HG03060 (cell line): ENCODE results near the gene DCC.
"Not testable (repeated sequence)": the region's sequence is repeated elsewhere in the genome, so short reads cannot be mapped to it uniquely, and the experiment has no call there.

Experiments used
- ATAC-seq: cut with Tn5 transposase; IDR thresholded peaks from one replicate; pipeline ENCODE4 v1.9.1; 2021; ENCODE audit warnings: low read depth, moderate number of reproducible peaks; ENCODE audit not compliant: unreplicated experiment

Gene DCC

GRCh38 chr18:52348209-52348608 lies 8.2 kb downstream of the DCC start:
- no peak for ATAC-seq

- ATAC-seq = no peak
These were observed 9.5 kb downstream of the DCC start for GRCh38 chr18:52349498-52349897.

- ATAC-seq = no peak
These were observed 12.9 kb downstream of the DCC start for GRCh38 chr18:52352920-52353319.

- no peak for ATAC-seq
These were observed 13.6 kb downstream of the DCC start for GRCh38 chr18:52353589-52353988.

GRCh38 chr18:52363861-52364260 lies 23.9 kb downstream of the DCC start:
- no peak for ATAC-seq

GRCh38 chr18:52366851-52367250 lies 26.9 kb downstream of the DCC start:
- ATAC-seq = not testable (repeated sequence)

- no peak for ATAC-seq
These were observed 28.2 kb downstream of the DCC start for GRCh38 chr18:52367953-52368742.

GRCh38 chr18:52370841-52371240 lies 30.8 kb downstream of the DCC start:
- no peak for ATAC-seq

- no peak for ATAC-seq
These were observed 36.1 kb downstream of the DCC start for GRCh38 chr18:52376104-52376503.

GRCh38 chr18:52377094-52377493 lies 37.1 kb downstream of the DCC start:
- no peak for ATAC-seq

GRCh38 chr18:52386306-52386705 lies 46.3 kb downstream of the DCC start:
- no peak for ATAC-seq

- ATAC-seq = no peak
These were observed 47.2 kb downstream of the DCC start for GRCh38 chr18:52387175-52387574.

GRCh38 chr18:52391810-52392559 lies 52.0 kb downstream of the DCC start:
- peak; percentile 55 for ATAC-seq

GRCh38 chr18:52394602-52395001 lies 54.6 kb downstream of the DCC start:
- peak; percentile 29 for ATAC-seq

- peak; percentile 50 for ATAC-seq
These were observed 55.3 kb downstream of the DCC start for GRCh38 chr18:52395146-52395852.

- ATAC-seq = no peak
These were observed 61.2 kb downstream of the DCC start for GRCh38 chr18:52401236-52401635.

- ATAC-seq = no peak
These were observed 62.8 kb downstream of the DCC start for GRCh38 chr18:52402814-52403213.

- no peak for ATAC-seq
These were observed 63.5 kb downstream of the DCC start for GRCh38 chr18:52403291-52404021.

- no peak for ATAC-seq
These were observed 68.9 kb downstream of the DCC start for GRCh38 chr18:52408800-52409302.

- peak; percentile 98 for ATAC-seq
These were observed 69.7 kb downstream of the DCC start for GRCh38 chr18:52409727-52410126.
